ENCODE results near the gene TGDS. TPM values are rescaled to one million over a fixed set of nuclear protein-coding genes. Genes with fewer than 3 reads are reported as not detected.

Gene TGDS
- total and polyA plus RNA-seq, 2 experiments from 2014 or later, result 9.0 to 13.3 TPM

- no peak overlapping the region for H3K4me3 ChIP-seq
- no peak overlapping the region for H3K27ac ChIP-seq
- DNase-seq (ENCODE audit: low read depth in 1 of 2, low spot score in 1 of 2), result no peak
- no peaks in the 10 kb centered on the region for H3K27me3 ChIP-seq
- H3K9me3 ChIP-seq (ENCODE audit: low read depth), result no peaks in the 10 kb centered on the region
- no peaks in the 10 kb centered on the region for H3K4me1 ChIP-seq (ENCODE audit: low read depth)
- H3K36me3 ChIP-seq, result peaks cover 20% of the 10 kb centered on the region
- TF ChIP-seq CTCF (IDR thresholded peaks at IDR 0.05; ENCODE audit: low read depth, low read length), result no peak
These were observed 26.3 kb downstream of the TGDS start for GRCh38 chr13:94569615-94570014.

GRCh38 chr13:94568443-94568842 is 27.5 kb downstream of the TGDS start:
- no peak for DNase-seq (ENCODE audit: low read depth in 1 of 2, low spot score in 1 of 2)
- Histone ChIP-seq H3K4me1 (ENCODE audit: low read depth) (no peaks in the 10 kb centered on the region), H3K27ac (no peak overlapping the region), H3K4me3 (no peak overlapping the region), H3K9me3 (ENCODE audit: low read depth) (no peaks in the 10 kb centered on the region), H3K36me3 (peaks cover 14% of the 10 kb centered on the region), H3K27me3 (no peaks in the 10 kb centered on the region)
- no peak for TF ChIP-seq CTCF (IDR thresholded peaks at IDR 0.05; ENCODE audit: low read depth, low read length)

- Histone ChIP-seq H3K9me3 (ENCODE audit: low read depth) (no peaks in the 10 kb centered on the region), H3K4me3 (no peak overlapping the region), H3K27me3 (no peaks in the 10 kb centered on the region), H3K4me1 (ENCODE audit: low read depth) (no peaks in the 10 kb centered on the region), H3K27ac (no peak overlapping the region), H3K36me3 (peaks cover 12% of the 10 kb centered on the region)
- no peak for TF ChIP-seq CTCF (IDR thresholded peaks at IDR 0.05; ENCODE audit: low read depth, low read length)
- no peak for DNase-seq (ENCODE audit: low read depth in 1 of 2, low spot score in 1 of 2)
These were observed 28.4 kb downstream of the TGDS start for GRCh38 chr13:94567581-94567980.

GRCh38 chr13:94561126-94561525 is 34.8 kb downstream of the TGDS start:
- Histone ChIP-seq H3K27me3 (no peaks in the 10 kb centered on the region), H3K4me1 (ENCODE audit: low read depth) (no peaks in the 10 kb centered on the region), H3K9me3 (ENCODE audit: low read depth) (no peaks in the 10 kb centered on the region), H3K27ac (no peak overlapping the region), H3K36me3 (no peaks in the 10 kb centered on the region), H3K4me3 (no peak overlapping the region)
- no peak for TF ChIP-seq CTCF (IDR thresholded peaks at IDR 0.05; ENCODE audit: low read depth, low read length)
- DNase-seq (ENCODE audit: low read depth in 1 of 2, low spot score in 1 of 2), result no peak

DNA sequence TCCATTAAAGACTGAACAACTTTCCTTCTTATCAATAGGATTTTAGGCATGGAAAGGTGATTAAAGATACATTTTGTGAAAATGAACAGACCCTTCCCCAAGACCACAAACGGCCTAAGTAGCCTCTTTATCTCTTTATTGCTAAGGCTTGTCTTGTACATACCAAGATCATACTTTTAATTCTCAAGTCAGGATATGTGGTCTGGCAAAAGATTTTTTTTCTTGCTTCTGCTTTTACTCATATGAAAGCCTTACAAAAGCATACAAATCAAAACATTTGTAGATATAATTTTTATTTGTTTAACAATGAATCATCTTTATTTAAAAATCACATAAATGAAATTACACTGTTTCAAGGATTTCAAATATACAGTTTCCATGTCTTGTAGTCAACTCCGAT is 35.8 kb downstream of the TGDS start:
- no peak for DNase-seq (ENCODE audit: low read depth in 1 of 2, low spot score in 1 of 2)
- H3K4me3 ChIP-seq, result no peak overlapping the region
- H3K27me3 ChIP-seq, result no peaks in the 10 kb centered on the region
- TF ChIP-seq CTCF (IDR thresholded peaks at IDR 0.05; ENCODE audit: low read depth, low read length), result no peak
- H3K9me3 ChIP-seq (ENCODE audit: low read depth), result no peaks in the 10 kb centered on the region
- H3K4me1 ChIP-seq (ENCODE audit: low read depth), result no peaks in the 10 kb centered on the region
- no peaks in the 10 kb centered on the region for H3K36me3 ChIP-seq
- no peak overlapping the region for H3K27ac ChIP-seq
